ENCODE data around the gene CHD6. TPM values are rescaled to one million over a fixed set of nuclear protein-coding genes. Genes with fewer than 3 reads are reported as not detected.

CHD6 gene
- total and polyA plus RNA-seq, 2 of the 13 experiments (the other 11 are each of a cell fraction or from before 2014, with no cell fraction given), result 14.4 to 52.0 TPM

DNA sequence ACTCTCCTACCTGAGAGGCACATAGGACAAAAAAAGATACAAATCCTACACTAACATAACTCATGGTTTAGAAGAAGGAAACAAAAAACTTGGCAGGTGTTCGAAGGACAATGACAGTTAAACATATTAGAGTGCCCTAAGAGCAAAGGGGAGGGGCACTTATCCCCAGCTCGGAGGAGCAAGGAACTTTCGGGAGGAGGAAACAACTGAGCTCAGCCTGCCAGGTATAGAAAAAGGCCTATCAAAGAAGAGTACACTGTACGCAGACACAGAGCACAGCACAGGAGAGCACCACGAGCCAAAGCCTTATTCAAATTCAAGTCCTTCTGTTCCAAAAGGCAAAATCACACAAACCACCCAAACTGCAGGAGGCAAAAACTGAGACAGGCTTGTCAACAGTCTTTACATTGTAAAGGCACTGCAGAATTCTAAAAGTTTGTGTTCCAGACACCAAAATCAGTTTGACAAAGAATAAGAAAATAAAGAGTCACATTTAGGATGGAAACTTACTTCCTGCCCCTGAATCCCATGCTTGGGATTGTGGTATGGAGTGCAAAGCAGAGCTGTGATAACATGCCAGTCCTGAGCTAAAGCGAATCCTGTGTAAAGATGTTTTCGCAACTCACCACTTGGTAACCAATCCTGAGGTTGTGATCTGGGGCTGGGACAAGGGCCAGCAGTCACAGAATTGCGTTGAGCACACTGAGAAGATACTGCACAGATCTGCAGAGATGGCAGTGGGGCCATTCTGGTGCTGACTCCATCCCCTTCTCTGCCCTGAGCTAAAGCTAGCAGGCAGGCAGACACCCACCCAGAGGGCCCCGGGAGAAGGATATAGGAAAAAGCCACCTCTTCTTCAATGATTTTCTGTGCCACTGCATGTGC lies 108.6 kb downstream of the CHD6 start (continued):
- TF ChIP-seq, protein P1, sequence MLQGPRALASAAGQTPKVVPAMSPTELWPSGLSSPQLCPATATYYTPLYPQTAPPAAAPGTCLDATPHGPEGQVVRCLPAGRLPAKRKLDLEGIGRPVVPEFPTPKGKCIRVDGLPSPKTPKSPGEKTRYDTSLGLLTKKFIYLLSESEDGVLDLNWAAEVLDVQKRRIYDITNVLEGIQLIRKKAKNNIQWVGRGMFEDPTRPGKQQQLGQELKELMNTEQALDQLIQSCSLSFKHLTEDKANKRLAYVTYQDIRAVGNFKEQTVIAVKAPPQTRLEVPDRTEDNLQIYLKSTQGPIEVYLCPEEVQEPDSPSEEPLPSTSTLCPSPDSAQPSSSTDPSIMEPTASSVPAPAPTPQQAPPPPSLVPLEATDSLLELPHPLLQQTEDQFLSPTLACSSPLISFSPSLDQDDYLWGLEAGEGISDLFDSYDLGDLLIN (CRISPR knock-in tag; IDR thresholded peaks at IDR 0.05; ENCODE audit: borderline replicate concordance), result no peak
- TF ChIP-seq, protein P2, sequence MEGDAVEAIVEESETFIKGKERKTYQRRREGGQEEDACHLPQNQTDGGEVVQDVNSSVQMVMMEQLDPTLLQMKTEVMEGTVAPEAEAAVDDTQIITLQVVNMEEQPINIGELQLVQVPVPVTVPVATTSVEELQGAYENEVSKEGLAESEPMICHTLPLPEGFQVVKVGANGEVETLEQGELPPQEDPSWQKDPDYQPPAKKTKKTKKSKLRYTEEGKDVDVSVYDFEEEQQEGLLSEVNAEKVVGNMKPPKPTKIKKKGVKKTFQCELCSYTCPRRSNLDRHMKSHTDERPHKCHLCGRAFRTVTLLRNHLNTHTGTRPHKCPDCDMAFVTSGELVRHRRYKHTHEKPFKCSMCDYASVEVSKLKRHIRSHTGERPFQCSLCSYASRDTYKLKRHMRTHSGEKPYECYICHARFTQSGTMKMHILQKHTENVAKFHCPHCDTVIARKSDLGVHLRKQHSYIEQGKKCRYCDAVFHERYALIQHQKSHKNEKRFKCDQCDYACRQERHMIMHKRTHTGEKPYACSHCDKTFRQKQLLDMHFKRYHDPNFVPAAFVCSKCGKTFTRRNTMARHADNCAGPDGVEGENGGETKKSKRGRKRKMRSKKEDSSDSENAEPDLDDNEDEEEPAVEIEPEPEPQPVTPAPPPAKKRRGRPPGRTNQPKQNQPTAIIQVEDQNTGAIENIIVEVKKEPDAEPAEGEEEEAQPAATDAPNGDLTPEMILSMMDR (CRISPR knock-in tag; IDR thresholded peaks at IDR 0.05), result no peak
- no peak for TF ChIP-seq ARNT (IDR thresholded peaks at IDR 0.05)
- TF ChIP-seq, protein P3, sequence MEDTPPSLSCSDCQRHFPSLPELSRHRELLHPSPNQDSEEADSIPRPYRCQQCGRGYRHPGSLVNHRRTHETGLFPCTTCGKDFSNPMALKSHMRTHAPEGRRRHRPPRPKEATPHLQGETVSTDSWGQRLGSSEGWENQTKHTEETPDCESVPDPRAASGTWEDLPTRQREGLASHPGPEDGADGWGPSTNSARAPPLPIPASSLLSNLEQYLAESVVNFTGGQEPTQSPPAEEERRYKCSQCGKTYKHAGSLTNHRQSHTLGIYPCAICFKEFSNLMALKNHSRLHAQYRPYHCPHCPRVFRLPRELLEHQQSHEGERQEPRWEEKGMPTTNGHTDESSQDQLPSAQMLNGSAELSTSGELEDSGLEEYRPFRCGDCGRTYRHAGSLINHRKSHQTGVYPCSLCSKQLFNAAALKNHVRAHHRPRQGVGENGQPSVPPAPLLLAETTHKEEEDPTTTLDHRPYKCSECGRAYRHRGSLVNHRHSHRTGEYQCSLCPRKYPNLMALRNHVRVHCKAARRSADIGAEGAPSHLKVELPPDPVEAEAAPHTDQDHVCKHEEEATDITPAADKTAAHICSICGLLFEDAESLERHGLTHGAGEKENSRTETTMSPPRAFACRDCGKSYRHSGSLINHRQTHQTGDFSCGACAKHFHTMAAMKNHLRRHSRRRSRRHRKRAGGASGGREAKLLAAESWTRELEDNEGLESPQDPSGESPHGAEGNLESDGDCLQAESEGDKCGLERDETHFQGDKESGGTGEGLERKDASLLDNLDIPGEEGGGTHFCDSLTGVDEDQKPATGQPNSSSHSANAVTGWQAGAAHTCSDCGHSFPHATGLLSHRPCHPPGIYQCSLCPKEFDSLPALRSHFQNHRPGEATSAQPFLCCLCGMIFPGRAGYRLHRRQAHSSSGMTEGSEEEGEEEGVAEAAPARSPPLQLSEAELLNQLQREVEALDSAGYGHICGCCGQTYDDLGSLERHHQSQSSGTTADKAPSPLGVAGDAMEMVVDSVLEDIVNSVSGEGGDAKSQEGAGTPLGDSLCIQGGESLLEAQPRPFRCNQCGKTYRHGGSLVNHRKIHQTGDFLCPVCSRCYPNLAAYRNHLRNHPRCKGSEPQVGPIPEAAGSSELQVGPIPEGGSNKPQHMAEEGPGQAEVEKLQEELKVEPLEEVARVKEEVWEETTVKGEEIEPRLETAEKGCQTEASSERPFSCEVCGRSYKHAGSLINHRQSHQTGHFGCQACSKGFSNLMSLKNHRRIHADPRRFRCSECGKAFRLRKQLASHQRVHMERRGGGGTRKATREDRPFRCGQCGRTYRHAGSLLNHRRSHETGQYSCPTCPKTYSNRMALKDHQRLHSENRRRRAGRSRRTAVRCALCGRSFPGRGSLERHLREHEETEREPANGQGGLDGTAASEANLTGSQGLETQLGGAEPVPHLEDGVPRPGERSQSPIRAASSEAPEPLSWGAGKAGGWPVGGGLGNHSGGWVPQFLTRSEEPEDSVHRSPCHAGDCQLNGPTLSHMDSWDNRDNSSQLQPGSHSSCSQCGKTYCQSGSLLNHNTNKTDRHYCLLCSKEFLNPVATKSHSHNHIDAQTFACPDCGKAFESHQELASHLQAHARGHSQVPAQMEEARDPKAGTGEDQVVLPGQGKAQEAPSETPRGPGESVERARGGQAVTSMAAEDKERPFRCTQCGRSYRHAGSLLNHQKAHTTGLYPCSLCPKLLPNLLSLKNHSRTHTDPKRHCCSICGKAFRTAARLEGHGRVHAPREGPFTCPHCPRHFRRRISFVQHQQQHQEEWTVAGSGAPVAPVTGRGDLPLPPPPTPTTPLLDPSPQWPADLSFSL (CRISPR knock-in tag; IDR thresholded peaks at IDR 0.05), result no peak
- TF ChIP-seq ATF7 (IDR thresholded peaks at IDR 0.05), result no peak
- no peak for TF ChIP-seq ATF7 (CRISPR knock-in tag; IDR thresholded peaks at IDR 0.05)
- TF ChIP-seq BCL3 (CRISPR knock-in tag; IDR thresholded peaks at IDR 0.05), result no peak
- no peak for TF ChIP-seq ZSCAN12 (CRISPR knock-in tag; IDR thresholded peaks at IDR 0.05)
- TF ChIP-seq ZNF761 (CRISPR knock-in tag; conservative IDR thresholded peaks at IDR 0.05), result no peak
- no peak for TF ChIP-seq EHMT2 (IDR thresholded peaks at IDR 0.05; ENCODE audit: borderline replicate concordance, low read depth, low read length)
- no peak for TF ChIP-seq CREBL2 (CRISPR knock-in tag; IDR thresholded peaks at IDR 0.05; ENCODE audit: borderline replicate concordance)
- no peak for TF ChIP-seq ZNF24 (IDR thresholded peaks at IDR 0.05)
- TF ChIP-seq, protein P4, sequence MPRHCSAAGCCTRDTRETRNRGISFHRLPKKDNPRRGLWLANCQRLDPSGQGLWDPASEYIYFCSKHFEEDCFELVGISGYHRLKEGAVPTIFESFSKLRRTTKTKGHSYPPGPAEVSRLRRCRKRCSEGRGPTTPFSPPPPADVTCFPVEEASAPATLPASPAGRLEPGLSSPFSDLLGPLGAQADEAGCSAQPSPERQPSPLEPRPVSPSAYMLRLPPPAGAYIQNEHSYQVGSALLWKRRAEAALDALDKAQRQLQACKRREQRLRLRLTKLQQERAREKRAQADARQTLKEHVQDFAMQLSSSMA (CRISPR knock-in tag; IDR thresholded peaks at IDR 0.05), result no peak
- 0 out of 2 replicates have a peak, but pooled peaks have one; percentile 28 for TF ChIP-seq HOXA3 (CRISPR knock-in tag; IDR thresholded peaks at IDR 0.05)
- TF ChIP-seq ZNF101 (CRISPR knock-in tag; IDR thresholded peaks at IDR 0.05; ENCODE audit: borderline replicate concordance, low read depth), result no peak

Data from HepG2 (cell line).